Neural cell (in vitro differentiated cells): ENCODE results near the gene EPHA1. TPM values are rescaled to one million over a fixed set of nuclear protein-coding genes. Genes with fewer than 3 reads are reported as not detected.

Experiments used
- H2AFZ ChIP-seq: fragments of 200-600, 300-800 bp; sonication (generic), shearing (Covaris generic); 2 replicates; pipeline ENCODE4 v1.6.0; 2014; ENCODE audit warnings: low read depth, mild to moderate bottlenecking, antibody characterized with exemption, low read length, moderate library complexity
- H3F3A ChIP-seq: fragments of 200-600 bp; shearing (Covaris generic); 2 replicates; pipeline ENCODE4 v1.6.1; 2016; ENCODE audit warnings: mild to moderate bottlenecking, moderate library complexity, mixed read lengths, antibody characterized with exemption, low read length; ENCODE audit not compliant: insufficient read depth, poor library complexity, severe bottlenecking
- H3K27ac ChIP-seq: fragments of 200-600, 300-800 bp; sonication (generic), shearing (Covaris generic); 2 replicates; pipeline ENCODE4 v1.5.1; 2014; ENCODE audit warnings: mild to moderate bottlenecking, low read length, moderate library complexity
- H3K27me3 ChIP-seq: fragments of 300-800, 200-600 bp; sonication (generic), shearing (Covaris generic); 2 replicates; pipeline ENCODE4 v1.6.0; 2014; ENCODE audit warnings: mild to moderate bottlenecking, low read depth, low read length, moderate library complexity; ENCODE audit not compliant: insufficient read depth
- H3K36me3 ChIP-seq: fragments of 300-800, 200-600 bp; sonication (generic), shearing (Covaris generic); 2 replicates; pipeline ENCODE4 v1.5.1; 2014; ENCODE audit warnings: mild to moderate bottlenecking, antibody characterized with exemption, low read length, moderate library complexity; ENCODE audit not compliant: insufficient read depth
- H3K4me2 ChIP-seq: fragments of 300-800, 200-600 bp; sonication (generic), shearing (Covaris generic); 2 replicates; pipeline ENCODE4 v1.6.0; 2014; ENCODE audit warnings: mild to moderate bottlenecking, low read length
- H3K4me3 ChIP-seq: fragments of 300-800, 200-600 bp; sonication (generic), shearing (Covaris generic); 2 replicates; pipeline ENCODE4 v1.5.1; 2014; ENCODE audit warnings: mild to moderate bottlenecking, low read length, moderate library complexity
- H3K79me2 ChIP-seq: fragments of 200-600 bp; shearing (Covaris generic); replicated peaks from 2 replicates; pipeline ENCODE4 v1.6.0; 2014; ENCODE audit warnings: mild to moderate bottlenecking, low read length, moderate library complexity; ENCODE audit not compliant: insufficient read depth
- H3K9ac ChIP-seq: fragments of 300-800, 200-600 bp; sonication (generic), shearing (Covaris generic); 2 replicates; pipeline ENCODE4 v1.6.1; 2016; ENCODE audit warnings: mild to moderate bottlenecking, low read length, mixed read lengths
- H3K9me2 ChIP-seq: fragments of 200-600 bp; shearing (Covaris generic); 2 replicates; pipeline ENCODE4 v1.6.1; 2016; ENCODE audit warnings: mild to moderate bottlenecking, low read length, mixed read lengths; ENCODE audit not compliant: insufficient read depth
- H3K9me3 ChIP-seq: fragments of 200-600, 300-800 bp; sonication (generic), shearing (Covaris generic); 2 replicates; pipeline ENCODE4 v1.6.1; 2016; ENCODE audit warnings: mild to moderate bottlenecking, mixed run types, low read length, moderate library complexity, mixed read lengths
- H4K20me1 ChIP-seq: fragments of 200-600 bp; shearing (Covaris generic); 2 replicates; pipeline ENCODE4 v1.6.1; 2016; ENCODE audit warnings: mild to moderate bottlenecking, mixed run types; ENCODE audit not compliant: insufficient read depth
- CTCF ChIP-seq: fragments of 450-650 bp; IDR thresholded peaks from 2 replicates; pipeline ENCODE4 v1.5.1; 2014; ENCODE audit warnings: antibody characterized with exemption, mild to moderate bottlenecking, moderate library complexity; ENCODE audit not compliant: poor library complexity, severe bottlenecking
- EP300 ChIP-seq: fragments of 450-650 bp; conservative IDR thresholded peaks from 2 replicates; pipeline ENCODE4 v1.6.1; 2014; ENCODE audit warnings: antibody characterized with exemption, mild to moderate bottlenecking, moderate library complexity; ENCODE audit not compliant: poor library complexity, severe bottlenecking
- EZH2 ChIP-seq: fragments of 200-600, 300-800 bp; shearing (Covaris generic), sonication (generic); IDR thresholded peaks from 2 replicates; pipeline ENCODE4 v1.6.1; 2014; ENCODE audit warnings: antibody characterized with exemption, low read length, borderline replicate concordance, mild to moderate bottlenecking; ENCODE audit not compliant: insufficient read depth, poor library complexity, severe bottlenecking
- POLR2AphosphoS5 ChIP-seq: IDR thresholded peaks from 2 replicates; pipeline ENCODE4 v1.6.1; 2012
- RAD21 ChIP-seq: fragments of 450-650 bp; conservative IDR thresholded peaks from 2 replicates; pipeline ENCODE4 v1.6.1; 2014; ENCODE audit warnings: antibody characterized with exemption, mild to moderate bottlenecking, moderate library complexity
- REST ChIP-seq: IDR thresholded peaks from 2 replicates; pipeline ENCODE4 v1.6.1; 2012; ENCODE audit warnings: borderline replicate concordance
- SMC3 ChIP-seq: fragments of 450-650 bp; conservative IDR thresholded peaks from 2 replicates; pipeline ENCODE4 v1.6.1; 2014; ENCODE audit warnings: antibody characterized with exemption, mild to moderate bottlenecking, moderate library complexity; ENCODE audit not compliant: poor library complexity
- TAF1 ChIP-seq: IDR thresholded peaks from 2 replicates; pipeline ENCODE4 v1.6.1; 2012; ENCODE audit warnings: low read depth
- polyA plus RNA-seq: library from polyadenylated mRNA; depleted of rRNA; stranded (reverse); fragments of >200 nt; gene quantifications from 2 replicates; pipeline ENCODE4 v1.2.3, GENCODE V29; 2014

The EPHA1 gene
- polyA plus RNA-seq, 1 donor from 2014 or later: not detected

GRCh38 chr7:143397710-143398530 lies 10.7 kb downstream of the EPHA1 start:
- Histone ChIP-seq H3K36me3 (no peaks in the 10 kb centered on the region), H4K20me1 (no peaks in the 10 kb centered on the region), H3K79me2 (no peaks in the 10 kb centered on the region), H2AFZ (no peak overlapping the region), H3K27me3 (no peaks in the 10 kb centered on the region), H3K4me3 (no peak overlapping the region), H3K27ac (no peak overlapping the region), H3K9me2 (no peaks in the 10 kb centered on the region), H3F3A (no peaks in the 10 kb centered on the region), H3K9me3 (no peaks in the 10 kb centered on the region), H3K4me2 (no peak overlapping the region), H3K9ac (no peak overlapping the region)
- TF ChIP-seq CTCF (no peak), REST (no peak), EZH2 (no peak), SMC3 (no peak), POLR2AphosphoS5 (no peak), TAF1 (no peak), RAD21 (no peak), EP300 (no peak)

GRCh38 chr7:143396625-143397556 lies 11.8 kb downstream of the EPHA1 start:
- Histone ChIP-seq H3K4me3 (no peak overlapping the region), H3K27ac (no peak overlapping the region), H3K9me2 (no peaks in the 10 kb centered on the region), H3K79me2 (no peaks in the 10 kb centered on the region), H3F3A (no peaks in the 10 kb centered on the region), H2AFZ (no peak overlapping the region), H3K27me3 (no peaks in the 10 kb centered on the region), H3K4me2 (no peak overlapping the region), H3K9me3 (no peaks in the 10 kb centered on the region), H3K9ac (no peak overlapping the region), H4K20me1 (no peaks in the 10 kb centered on the region), H3K36me3 (no peaks in the 10 kb centered on the region)
- TF ChIP-seq REST (no peak), POLR2AphosphoS5 (no peak), RAD21 (no peak), EZH2 (no peak), EP300 (no peak), CTCF (no peak), TAF1 (no peak)
